Measurements from ENCODE around the gene GLIS1.

- TF ChIP-seq CTCF (IDR thresholded peaks at IDR 0.05; ENCODE audit: low read depth, low read length, poor library complexity, severe bottlenecking) (peak; percentile 76), EZH2phosphoT487 (IDR thresholded peaks at IDR 0.05; ENCODE audit: borderline replicate concordance, low read length) (no peak)
Observed at GRCh38 chr1:53754484-53755312, 15.7 kb upstream of the GLIS1 start.

Measured in DOHH2 (cell line).